Vagina (tissue), 2 donors: ENCODE data around the gene FAM222A. TPM values are rescaled to one million over a fixed set of nuclear protein-coding genes. Genes with fewer than 3 reads are reported as not detected.

ENCODE experiments used
- DNase-seq, 2 donors: peaks; one replicate each; pipeline ENCODE4 v3.0.0-alpha.2; 2017; ENCODE audit errors: extremely low spot score in 2 of 2
- H3K27ac ChIP-seq: fragments of 200-600 bp; sonication (generic); one replicate; pipeline ENCODE4 v1.5.1; 2019
- H3K27me3 ChIP-seq: fragments of 200-600 bp; sonication (generic); one replicate; pipeline ENCODE4 v1.5.1; 2019
- H3K36me3 ChIP-seq, 2 donors: fragments of 200-600 bp; sonication (generic); one replicate each; pipeline ENCODE4 v1.5.1; 2017 to 2019
- H3K4me1 ChIP-seq: fragments of 200-600 bp; sonication (generic); one replicate; pipeline ENCODE4 v1.5.1; 2019
- H3K4me3 ChIP-seq, 2 donors: fragments of 200-600 bp; sonication (generic); 1 replicate in 1 of 2; 2 replicates in 1 of 2; pipeline ENCODE4 v1.5.1; 2016 to 2019
- H3K9me3 ChIP-seq: fragments of 200-600 bp; sonication (generic); one replicate; pipeline ENCODE4 v1.5.1; 2019
- CTCF ChIP-seq, 3 experiments: fragments of 450-650 bp in 2 of 3; fragments of 200-600 bp in 1 of 3; sonication (generic) in 1 of 3; IDR thresholded peaks; one replicate each; pipeline ENCODE4 v1.5.1; 2017 to 2019; ENCODE audit warnings: antibody characterized with exemption in 3 of 3, mild to moderate bottlenecking in 2 of 3, moderate library complexity in 2 of 3
- POLR2A ChIP-seq, 2 donors: fragments of 450-650 bp; IDR thresholded peaks; one replicate each; pipeline ENCODE4 v1.6.1; 2017; ENCODE audit warnings: antibody characterized with exemption in 2 of 2, mild to moderate bottlenecking in 2 of 2, moderate library complexity in 2 of 2
- POLR2AphosphoS5 ChIP-seq, 2 donors: sonication (generic); formaldehyde crosslinking; IDR thresholded peaks; one replicate each; pipeline ENCODE4 v1.9.0; 2017; ENCODE audit warnings: antibody characterized with exemption in 2 of 2, mild to moderate bottlenecking in 2 of 2, low read depth in 1 of 2; ENCODE audit not compliant: insufficient read depth in 1 of 2
- intact Hi-C: fragments of 100-400 bp; cut with DNase I; formaldehyde crosslinking; loops from one replicate; pipeline ENCODE4 v1.15.1; 2023
- total RNA-seq: library from RNA; depleted of rRNA; stranded (reverse); fragments of >200 nt; gene quantifications from one replicate; pipeline ENCODE4 v1.2.3, GENCODE V29; 2016

FAM222A gene
- total RNA-seq, 1 donor from 2014 or later = 1.5 TPM

GRCh38 chr12:109732321-109733305, 19.0 kb downstream of the FAM222A start:
- DNase-seq = no peak
- H3K36me3 ChIP-seq = no peaks in the 10 kb centered on the region
- H3K4me1 ChIP-seq = no peaks in the 10 kb centered on the region
- TF ChIP-seq CTCF (IDR thresholded peaks at IDR 0.05) = no peak
- no peaks in the 10 kb centered on the region for H3K9me3 ChIP-seq
- no peak overlapping the region for H3K4me3 ChIP-seq
- no peak overlapping the region for H3K27ac ChIP-seq
- intact Hi-C loops = no loop called here
- H3K27me3 ChIP-seq = no peaks in the 10 kb centered on the region

- no peaks in the 10 kb centered on the region for H3K36me3 ChIP-seq
- DNase-seq = no peak
Observed at GRCh38 chr12:109734219-109735000, 20.8 kb downstream of the FAM222A start.

GRCh38 chr12:109735051-109735521, 21.5 kb downstream of the FAM222A start:
- no peaks in the 10 kb centered on the region for H3K4me1 ChIP-seq
- intact Hi-C loops = no loop called here
- H3K27me3 ChIP-seq = no peaks in the 10 kb centered on the region
- H3K27ac ChIP-seq = no peak overlapping the region
- DNase-seq = no peak
- TF ChIP-seq CTCF (IDR thresholded peaks at IDR 0.05) = no peak
- TF ChIP-seq POLR2A (IDR thresholded peaks at IDR 0.05) = no peak
- TF ChIP-seq POLR2AphosphoS5 (IDR thresholded peaks at IDR 0.05; ENCODE audit: insufficient read depth in 1 of 2, low read depth in 1 of 2) = no peak
- no peaks in the 10 kb centered on the region for H3K9me3 ChIP-seq
- H3K36me3 ChIP-seq = no peaks in the 10 kb centered on the region
- no peak overlapping the region for H3K4me3 ChIP-seq

More at GRCh38 chr12:109734219-109735000, 20.8 kb downstream of the FAM222A start:
- Histone ChIP-seq H3K9me3 (no peaks in the 10 kb centered on the region), H3K27me3 (no peaks in the 10 kb centered on the region), H3K27ac (no peak overlapping the region), H3K4me1 (no peaks in the 10 kb centered on the region), H3K4me3 (no peak overlapping the region)
- intact Hi-C loops = no loop called here
- no peak for TF ChIP-seq CTCF (IDR thresholded peaks at IDR 0.05)
- no peak for TF ChIP-seq POLR2AphosphoS5 (IDR thresholded peaks at IDR 0.05; ENCODE audit: insufficient read depth in 1 of 2, low read depth in 1 of 2)
- TF ChIP-seq POLR2A (IDR thresholded peaks at IDR 0.05) = no peak

- no peak overlapping the region for H3K27ac ChIP-seq
- intact Hi-C loops = no loop called here
- no peaks in the 10 kb centered on the region for H3K27me3 ChIP-seq
- no peaks in the 10 kb centered on the region for H3K36me3 ChIP-seq
- H3K4me3 ChIP-seq = no peak overlapping the region
- H3K9me3 ChIP-seq = no peaks in the 10 kb centered on the region
- DNase-seq = no peak
- no peaks in the 10 kb centered on the region for H3K4me1 ChIP-seq
- TF ChIP-seq POLR2A (IDR thresholded peaks at IDR 0.05) (no peak), CTCF (IDR thresholded peaks at IDR 0.05) (no peak), POLR2AphosphoS5 (IDR thresholded peaks at IDR 0.05; ENCODE audit: insufficient read depth in 1 of 2, low read depth in 1 of 2) (no peak)
Observed at GRCh38 chr12:109735825-109736551, 22.4 kb downstream of the FAM222A start.
